ENCODE data around the gene AXIN1. TPM values are rescaled to one million over a fixed set of nuclear protein-coding genes. Genes with fewer than 3 reads are reported as not detected.

Gene AXIN1
- total RNA-seq, 2 experiments from 2014 or later = 22.3 to 25.7 TPM

DNA sequence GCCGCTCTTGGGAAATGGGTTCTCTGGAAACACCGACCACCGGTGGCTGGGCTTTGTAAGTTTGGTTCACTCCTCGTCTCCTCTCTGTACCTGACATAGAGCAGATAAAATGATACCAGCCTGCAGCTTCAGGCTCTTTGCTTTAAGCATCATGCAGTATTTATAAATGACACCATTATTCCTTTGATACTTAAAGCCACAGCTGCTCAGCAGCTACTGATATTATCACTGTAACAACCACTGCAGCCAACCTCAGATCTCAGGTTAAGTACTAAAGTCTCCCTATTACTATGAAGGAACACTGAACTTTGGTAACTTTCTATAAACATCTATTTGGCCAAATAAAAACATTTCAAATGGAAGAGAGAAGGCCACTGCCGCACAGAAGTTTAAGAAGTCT is 34.9 kb downstream of the AXIN1 start:
- Mint-ChIP-seq H3K9me3 (ENCODE audit: low read depth) (no peaks in the 10 kb centered on the region), H3K36me3 (no peaks in the 10 kb centered on the region), H3K27ac (no peak overlapping the region), H3K4me3 (no peak overlapping the region), H3K27me3 (no peaks in the 10 kb centered on the region), H3K4me1 (peaks cover 20% of the 10 kb centered on the region)
- ATAC-seq = peak; percentile 20
- CTCF ChIA-PET = no interaction called here
- DNase-seq = no peak

DNA sequence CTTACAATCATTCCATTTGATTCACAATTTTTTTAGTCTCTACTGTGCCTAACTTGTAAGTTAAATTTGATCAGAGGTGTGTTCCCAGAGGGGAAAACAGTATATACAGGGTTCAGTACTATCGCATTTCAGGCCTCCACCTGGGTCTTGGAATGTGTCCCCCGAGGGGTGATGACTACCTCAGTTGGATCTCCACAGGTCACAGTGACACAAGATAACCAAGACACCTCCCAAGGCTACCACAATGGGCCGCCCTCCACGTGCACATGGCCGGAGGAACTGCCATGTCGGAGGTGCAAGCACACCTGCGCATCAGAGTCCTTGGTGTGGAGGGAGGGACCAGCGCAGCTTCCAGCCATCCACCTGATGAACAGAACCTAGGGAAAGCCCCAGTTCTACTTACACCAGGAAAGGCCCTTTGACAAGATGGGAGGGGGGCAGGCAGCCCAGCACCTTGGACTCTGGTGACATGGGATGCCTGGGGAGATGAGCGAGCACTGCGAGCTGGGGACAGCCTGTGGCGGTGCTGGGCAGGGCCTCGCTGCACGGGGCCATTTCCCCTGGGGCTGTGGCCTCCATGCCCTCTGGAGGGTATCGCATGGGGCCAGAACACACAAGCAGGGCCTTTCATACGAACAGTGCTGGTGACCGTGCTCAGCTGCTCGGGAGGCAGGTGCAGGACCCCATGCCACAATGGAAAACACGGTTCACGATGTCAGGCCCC is 35.6 kb downstream of the AXIN1 start:
- H3K36me3 Mint-ChIP-seq = no peaks in the 10 kb centered on the region
- H3K9me3 Mint-ChIP-seq (ENCODE audit: low read depth) = no peaks in the 10 kb centered on the region
- H3K4me1 Mint-ChIP-seq = peaks cover 20% of the 10 kb centered on the region
- CTCF ChIA-PET = no interaction called here
- no peak for ATAC-seq
- H3K27ac Mint-ChIP-seq = no peak overlapping the region
- DNase-seq = no peak
- no peaks in the 10 kb centered on the region for H3K27me3 Mint-ChIP-seq
- H3K4me3 Mint-ChIP-seq = no peak overlapping the region

DNA sequence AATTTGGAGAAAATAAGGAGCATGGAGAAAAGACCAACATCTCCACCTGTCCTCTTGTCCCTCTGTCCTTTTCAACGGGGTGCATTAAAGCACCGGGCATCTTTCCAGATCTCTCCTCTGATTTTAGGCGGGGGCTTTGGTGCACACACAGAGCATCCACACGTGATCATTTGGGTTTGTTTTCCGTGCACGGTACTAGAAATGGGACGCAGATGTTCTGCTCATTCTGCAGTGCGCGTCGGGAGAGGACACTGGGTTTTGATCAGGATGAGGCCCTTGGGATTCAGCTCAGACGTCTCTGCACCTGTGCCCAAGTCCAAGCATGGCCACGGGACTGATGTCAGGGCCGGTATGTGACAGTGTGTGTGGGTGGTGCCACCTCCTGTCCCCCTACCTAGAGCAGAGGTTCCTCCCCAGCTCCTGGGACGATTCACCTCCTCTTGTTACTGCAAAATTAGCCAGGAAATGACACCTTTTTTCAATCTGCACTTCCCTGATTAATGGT is 37.7 kb downstream of the AXIN1 start:
- Mint-ChIP-seq H3K27me3 (no peaks in the 10 kb centered on the region), H3K27ac (no peak overlapping the region), H3K4me1 (peaks cover 17% of the 10 kb centered on the region), H3K9me3 (ENCODE audit: low read depth) (no peaks in the 10 kb centered on the region), H3K36me3 (no peaks in the 10 kb centered on the region), H3K4me3 (no peak overlapping the region)
- CTCF ChIA-PET = no interaction called here
- DNase-seq = no peak
- ATAC-seq = no peak

DNA sequence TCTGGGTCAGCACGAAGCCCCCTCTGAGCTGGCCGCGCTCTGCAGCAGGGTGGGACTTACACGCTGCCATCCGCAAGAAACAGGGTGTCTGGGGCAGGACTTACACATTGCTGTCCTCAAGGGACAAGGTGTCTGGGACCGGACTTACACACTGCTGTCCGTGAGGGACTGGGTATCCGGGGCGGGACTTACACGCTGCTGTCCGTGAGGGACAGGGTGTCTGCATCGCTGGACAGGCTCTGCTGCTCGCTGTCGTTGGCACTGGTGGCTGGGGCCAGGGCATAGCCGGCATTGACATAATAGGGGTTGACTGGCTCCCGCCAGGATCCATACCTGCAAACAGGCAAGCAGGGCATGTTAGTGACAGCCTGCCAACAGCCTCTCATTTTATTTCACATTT is 38.2 kb downstream of the AXIN1 start:
- H3K27ac Mint-ChIP-seq = no peak overlapping the region
- H3K36me3 Mint-ChIP-seq = no peaks in the 10 kb centered on the region
- no peak for DNase-seq
- H3K4me3 Mint-ChIP-seq = no peak overlapping the region
- H3K9me3 Mint-ChIP-seq (ENCODE audit: low read depth) = no peaks in the 10 kb centered on the region
- H3K27me3 Mint-ChIP-seq = no peaks in the 10 kb centered on the region
- ATAC-seq = no peak
- CTCF ChIA-PET = no interaction called here
- H3K4me1 Mint-ChIP-seq = peaks cover 18% of the 10 kb centered on the region

DNA sequence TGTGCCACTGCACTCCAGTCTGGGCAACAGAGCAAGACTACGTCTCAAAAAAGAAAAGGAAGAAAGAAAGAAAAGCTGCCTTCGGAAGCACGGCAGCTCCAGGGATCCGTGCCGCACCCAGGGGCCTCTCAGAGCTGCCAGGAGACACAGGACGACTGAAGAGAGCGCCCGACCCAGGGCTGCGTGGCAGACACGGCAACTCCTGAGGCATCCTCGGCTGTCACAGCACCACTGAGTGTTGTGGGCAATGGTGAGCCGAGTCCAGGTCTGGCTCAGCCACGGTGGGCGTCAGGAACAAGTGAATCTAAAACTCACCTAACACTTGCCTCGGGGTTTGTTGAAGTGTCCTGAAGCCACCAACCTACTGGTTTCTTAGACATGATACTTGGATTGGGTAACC is 40.8 kb downstream of the AXIN1 start:
- H3K36me3 Mint-ChIP-seq = peaks cover 1% of the 10 kb centered on the region
- CTCF ChIA-PET = no interaction called here
- no peak for DNase-seq
- no peaks in the 10 kb centered on the region for H3K27me3 Mint-ChIP-seq
- no peak overlapping the region for H3K27ac Mint-ChIP-seq
- H3K4me3 Mint-ChIP-seq = no peak overlapping the region
- ATAC-seq = no peak
- peaks cover 25% of the 10 kb centered on the region for H3K4me1 Mint-ChIP-seq
- no peaks in the 10 kb centered on the region for H3K9me3 Mint-ChIP-seq (ENCODE audit: low read depth)

DNA sequence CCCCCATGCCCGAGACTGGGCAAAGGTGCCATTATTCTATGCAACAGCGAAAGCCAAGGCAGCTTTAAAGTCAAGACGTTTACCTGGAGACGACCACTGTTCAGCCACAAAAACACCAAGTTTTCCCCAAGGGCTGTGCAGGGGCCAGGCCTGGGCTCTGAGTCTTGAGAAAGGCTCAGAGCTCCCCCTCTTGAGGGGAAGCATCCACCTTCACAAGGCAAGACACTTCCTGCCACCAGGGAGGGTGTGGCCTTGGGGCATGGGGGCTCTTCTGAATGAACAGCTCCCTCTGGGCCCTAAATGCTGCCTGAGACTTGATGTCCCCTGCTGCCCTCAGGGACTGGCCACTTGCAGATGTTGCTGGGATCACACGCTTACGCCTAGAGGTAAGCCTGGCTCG is 43.0 kb downstream of the AXIN1 start:
- no peak overlapping the region for H3K27ac Mint-ChIP-seq
- CTCF ChIA-PET = interaction anchor here (1.2 to 1.9 kb wide), 4 partner anchors 43 to 202 kb away, joined by 3 to 7 read pairs (median 4); partner anchors contain the start of genes AXIN1 and FAM234A
- DNase-seq = peak; percentile 51
- H3K36me3 Mint-ChIP-seq = peaks cover 1% of the 10 kb centered on the region
- no peaks in the 10 kb centered on the region for H3K9me3 Mint-ChIP-seq (ENCODE audit: low read depth)
- no peak overlapping the region for H3K4me3 Mint-ChIP-seq
- peaks cover 22% of the 10 kb centered on the region for H3K4me1 Mint-ChIP-seq
- ATAC-seq = peak; percentile 65
- no peaks in the 10 kb centered on the region for H3K27me3 Mint-ChIP-seq

DNA sequence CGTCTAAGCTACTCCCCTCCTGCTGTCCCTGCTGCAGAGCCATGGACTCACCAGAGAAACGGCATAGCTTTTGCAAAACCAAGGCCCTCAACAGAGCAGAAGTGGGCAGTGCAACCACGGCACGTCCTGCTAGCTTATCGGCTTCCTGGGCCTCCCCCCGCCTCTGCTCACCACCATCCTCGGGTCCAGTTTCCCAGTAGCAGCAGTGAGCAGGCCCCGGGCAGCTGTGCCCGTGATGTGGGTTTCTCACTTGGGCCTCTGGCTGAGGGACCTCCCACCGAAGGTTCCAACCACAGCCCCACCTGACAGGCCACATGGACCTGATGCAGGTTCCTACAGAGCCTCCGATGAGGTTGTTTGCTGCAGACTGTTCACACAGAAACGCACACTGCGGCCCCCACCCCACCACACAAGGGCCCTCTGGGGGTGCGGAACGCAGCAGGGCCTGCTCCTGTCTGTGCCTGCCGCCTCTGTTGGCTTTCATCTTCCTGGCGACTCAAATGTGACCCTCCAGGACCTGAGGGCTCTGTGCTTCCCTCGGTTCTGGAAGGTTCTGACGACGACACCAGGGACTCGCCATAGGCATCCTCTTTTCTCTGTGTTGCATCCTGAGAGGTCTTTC is 44.7 kb downstream of the AXIN1 start:
- CTCF ChIA-PET = no interaction called here
- H3K27ac Mint-ChIP-seq = no peak overlapping the region
- no peak for ATAC-seq

DNA sequence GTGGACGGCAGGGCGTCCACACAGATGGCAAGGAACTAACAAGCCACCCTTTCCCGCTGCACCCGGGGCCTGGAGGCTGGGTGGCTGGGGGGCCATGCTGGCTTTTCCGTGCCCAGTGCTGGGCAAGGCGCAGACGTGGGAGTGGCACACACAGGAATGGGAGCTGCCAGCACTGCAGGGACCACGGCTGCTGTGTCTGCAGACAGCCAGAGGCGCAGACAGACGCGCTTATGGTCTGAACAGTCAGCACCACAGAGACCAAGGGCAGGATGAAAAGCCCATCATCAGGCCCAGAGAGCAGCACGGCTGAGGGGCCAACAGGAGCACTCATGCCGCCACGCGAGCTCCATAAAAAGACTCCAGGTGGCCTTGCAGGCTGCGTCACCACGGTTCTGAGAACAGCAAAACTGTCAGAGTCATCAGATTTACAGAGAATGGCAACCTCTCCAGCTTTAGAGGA is 45.6 kb downstream of the AXIN1 start:
- H3K4me3 Mint-ChIP-seq = no peak overlapping the region
- ATAC-seq (no peak), DNase-seq (no peak)
- peaks cover 22% of the 10 kb centered on the region for H3K4me1 Mint-ChIP-seq
- H3K27me3 Mint-ChIP-seq = no peaks in the 10 kb centered on the region
- peaks cover 1% of the 10 kb centered on the region for H3K36me3 Mint-ChIP-seq
- H3K9me3 Mint-ChIP-seq (ENCODE audit: low read depth) = no peaks in the 10 kb centered on the region
- no peak overlapping the region for H3K27ac Mint-ChIP-seq
- CTCF ChIA-PET = no interaction called here

More for the DNA sequence above, 44.7 kb downstream of the AXIN1 start:
- H3K9me3 Mint-ChIP-seq (ENCODE audit: low read depth) = no peaks in the 10 kb centered on the region
- no peak for DNase-seq
- H3K36me3 Mint-ChIP-seq = peaks cover 1% of the 10 kb centered on the region
- H3K4me1 Mint-ChIP-seq = peaks cover 22% of the 10 kb centered on the region
- H3K27me3 Mint-ChIP-seq = no peaks in the 10 kb centered on the region
- H3K4me3 Mint-ChIP-seq = no peak overlapping the region

DNA sequence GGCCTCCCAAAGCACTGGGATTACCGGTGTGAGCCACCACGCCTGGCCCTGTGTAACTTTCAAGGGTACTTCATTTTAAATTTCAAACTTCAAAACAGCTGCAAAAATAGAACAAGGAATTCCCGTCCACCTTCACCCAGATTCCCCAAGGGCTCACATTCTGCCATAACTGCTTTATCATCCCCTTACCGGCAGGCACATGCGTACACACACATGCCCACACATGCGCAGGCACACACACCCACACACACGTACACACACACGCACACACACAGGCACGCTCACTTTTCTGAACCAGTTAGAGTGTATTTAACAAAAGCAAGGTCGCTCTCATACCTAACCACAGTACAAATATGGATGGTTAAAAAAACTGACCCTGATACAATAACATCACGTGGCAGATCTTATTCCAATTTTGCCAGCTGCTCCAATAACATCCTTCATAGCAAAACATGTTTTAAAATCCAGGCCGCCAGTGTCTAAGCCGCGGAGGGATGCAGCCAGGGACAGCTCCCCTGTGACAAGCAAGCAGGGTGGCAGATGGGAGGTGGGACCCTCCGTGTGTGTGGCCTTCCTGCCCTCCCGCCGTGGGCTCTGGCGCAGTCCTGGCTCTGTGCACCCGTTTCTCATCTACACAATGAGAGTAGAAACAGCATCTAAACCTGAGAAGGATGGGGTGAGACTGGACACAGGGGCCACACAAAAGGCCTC is 46.5 kb downstream of the AXIN1 start:
- H3K27ac Mint-ChIP-seq = no peak overlapping the region

DNA sequence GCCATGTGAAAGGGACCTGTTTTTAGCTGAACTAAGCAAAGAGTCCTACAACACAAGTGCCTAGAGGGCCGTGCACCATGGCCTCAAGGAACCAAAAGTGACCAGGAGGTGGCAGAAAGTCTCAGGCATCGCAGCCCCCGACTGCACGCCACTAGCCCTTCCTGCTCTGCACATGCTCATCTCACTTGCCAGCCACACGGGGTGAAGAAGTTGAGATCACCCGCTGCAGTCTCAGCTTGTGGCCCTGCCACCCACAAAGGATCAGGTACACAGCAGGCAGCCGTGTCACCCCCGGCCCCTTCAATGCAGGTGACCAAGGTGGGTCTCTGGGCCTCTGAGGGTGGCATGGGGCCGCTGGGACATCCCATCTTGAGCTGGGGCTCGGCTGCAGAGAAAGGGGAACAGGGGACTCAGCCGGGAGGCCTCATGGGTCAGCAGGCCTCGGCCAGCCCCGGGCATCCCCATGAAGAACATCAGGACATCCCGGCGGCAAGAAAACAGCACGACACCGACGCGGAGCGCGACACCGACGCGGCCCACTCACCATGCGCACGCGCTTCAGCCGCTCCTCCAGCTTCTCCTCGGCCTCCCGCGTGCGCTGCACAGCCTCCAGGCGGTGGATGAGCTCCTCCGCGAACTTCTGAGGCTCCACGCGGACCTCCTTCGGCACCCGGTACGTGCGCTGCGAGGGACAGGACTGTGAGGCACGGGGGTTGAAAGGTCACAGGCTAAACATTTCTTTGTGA is 48.6 kb downstream of the AXIN1 start:
- Mint-ChIP-seq H3K9me3 (ENCODE audit: low read depth) (no peaks in the 10 kb centered on the region), H3K27me3 (no peaks in the 10 kb centered on the region), H3K36me3 (no peaks in the 10 kb centered on the region), H3K27ac (no peak overlapping the region), H3K4me1 (peaks cover 15% of the 10 kb centered on the region), H3K4me3 (no peak overlapping the region)
- no peak for DNase-seq
- CTCF ChIA-PET = interaction anchor here (1.2 kb wide), 1 partner anchor 207 kb away, joined by 3 read pairs; no protein-coding TSS in a partner anchor
- ATAC-seq = peak; percentile 30

More for the DNA sequence above, 46.5 kb downstream of the AXIN1 start:
- Mint-ChIP-seq H3K9me3 (ENCODE audit: low read depth) (no peaks in the 10 kb centered on the region), H3K27me3 (no peaks in the 10 kb centered on the region), H3K4me1 (peaks cover 22% of the 10 kb centered on the region), H3K4me3 (no peak overlapping the region), H3K36me3 (peaks cover 1% of the 10 kb centered on the region)
- no peak for DNase-seq
- CTCF ChIA-PET = no interaction called here
- ATAC-seq = no peak

DNA sequence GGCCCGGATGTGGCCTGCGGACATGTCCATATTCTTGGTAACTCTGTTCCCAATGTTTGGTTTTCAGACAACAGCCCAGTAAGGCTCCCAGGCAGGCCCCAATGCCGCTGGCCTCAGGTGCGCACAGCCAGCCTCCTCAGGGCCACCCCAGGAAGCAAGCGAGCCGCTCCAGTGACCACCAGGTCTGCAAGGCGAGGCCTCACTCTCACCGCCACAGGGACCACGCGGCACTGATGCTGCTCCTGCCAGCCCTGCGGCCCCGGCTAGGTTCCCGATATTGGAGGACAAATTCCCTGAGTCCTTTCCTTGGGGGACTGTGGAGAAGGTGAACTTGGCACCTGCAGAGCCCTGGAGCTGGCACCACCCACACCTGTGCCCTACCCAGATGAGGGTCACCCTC is 50.6 kb downstream of the AXIN1 start:
- Mint-ChIP-seq H3K27ac (no peak overlapping the region), H3K9me3 (ENCODE audit: low read depth) (no peaks in the 10 kb centered on the region), H3K27me3 (no peaks in the 10 kb centered on the region), H3K4me3 (no peak overlapping the region), H3K36me3 (no peaks in the 10 kb centered on the region), H3K4me1 (no peaks in the 10 kb centered on the region)
- CTCF ChIA-PET = no interaction called here
- no peak for DNase-seq
- ATAC-seq = no peak

DNA sequence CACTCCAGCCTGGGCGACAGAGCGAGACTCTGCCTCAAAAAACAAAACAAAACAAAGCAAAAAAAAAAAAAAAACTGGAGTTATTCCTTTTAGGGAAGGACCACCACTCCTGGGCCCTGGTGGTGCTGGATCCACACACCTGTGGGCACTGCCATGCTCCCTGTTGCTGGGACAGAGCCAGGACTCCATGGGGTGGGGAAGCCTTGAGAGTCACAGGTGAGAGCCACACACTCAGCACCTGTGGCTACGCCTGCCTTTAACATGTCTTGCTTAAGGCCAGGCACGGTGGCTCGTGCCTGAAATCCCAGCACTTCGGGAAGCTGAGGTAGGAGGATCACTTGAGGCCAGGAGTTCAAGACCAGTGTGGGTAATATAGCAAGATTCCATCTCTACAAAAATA is 51.3 kb downstream of the AXIN1 start:
- Mint-ChIP-seq H3K9me3 (ENCODE audit: low read depth) (no peaks in the 10 kb centered on the region), H3K4me1 (no peaks in the 10 kb centered on the region), H3K27ac (no peak overlapping the region), H3K36me3 (no peaks in the 10 kb centered on the region), H3K4me3 (no peak overlapping the region), H3K27me3 (no peaks in the 10 kb centered on the region)
- CTCF ChIA-PET = no interaction called here
- no peak for DNase-seq
- no peak for ATAC-seq

DNA sequence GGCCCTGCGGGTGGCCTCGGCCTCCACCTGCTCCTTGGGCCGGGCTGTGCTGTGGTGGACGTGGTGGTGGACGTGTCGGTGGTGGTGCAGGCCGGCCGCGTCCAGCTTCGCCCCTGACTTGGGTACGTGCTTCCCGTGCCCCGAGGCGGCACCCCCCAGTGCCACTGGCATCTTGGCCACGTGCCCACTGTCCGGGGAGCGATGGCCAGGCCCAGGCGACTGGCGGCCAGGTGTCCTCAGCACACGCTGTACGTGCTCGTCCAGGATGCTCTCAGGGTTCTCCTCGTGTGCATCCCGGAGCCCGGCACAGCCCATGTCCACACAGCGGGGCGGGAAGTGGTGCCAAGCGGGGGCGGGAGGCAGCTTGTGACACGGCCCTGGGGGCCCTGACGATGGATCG is 54.7 kb downstream of the AXIN1 start:
- Mint-ChIP-seq H3K36me3 (no peaks in the 10 kb centered on the region), H3K4me1 (no peaks in the 10 kb centered on the region)
- no peak for ATAC-seq

More for the DNA sequence above, 54.7 kb downstream of the AXIN1 start:
- H3K9me3 Mint-ChIP-seq (ENCODE audit: low read depth) = no peaks in the 10 kb centered on the region
- CTCF ChIA-PET = no interaction called here
- no peak for DNase-seq
- H3K27me3 Mint-ChIP-seq = no peaks in the 10 kb centered on the region
- no peak overlapping the region for H3K27ac Mint-ChIP-seq
- no peak overlapping the region for H3K4me3 Mint-ChIP-seq
